GM03348 (cell line): ENCODE measurements around the gene SBF2.
"Not testable (repeated sequence)": the region's sequence is repeated elsewhere in the genome, so short reads cannot be mapped to it uniquely, and the experiment has no call there.

ENCODE experiments used
- DNase-seq: peaks from one replicate; pipeline ENCODE4 v3.0.0; 2012; ENCODE audit warnings: low spot score

SBF2 gene

GRCh38 chr11:10066441-10066840 lies 227.6 kb downstream of the SBF2 start:
- no peak for DNase-seq

GRCh38 chr11:10064828-10065227 lies 229.2 kb downstream of the SBF2 start:
- DNase-seq: no peak

GRCh38 chr11:10058356-10058755 lies 235.7 kb downstream of the SBF2 start:
- no peak for DNase-seq

GRCh38 chr11:10051868-10052586 lies 242.0 kb downstream of the SBF2 start:
- no peak for DNase-seq

- no peak for DNase-seq
Observed at GRCh38 chr11:10050561-10050960, 243.5 kb downstream of the SBF2 start.

GRCh38 chr11:10049756-10050155 lies 244.3 kb downstream of the SBF2 start:
- DNase-seq: no peak

- no peak for DNase-seq
Observed at GRCh38 chr11:10048350-10048749, 245.7 kb downstream of the SBF2 start.

GRCh38 chr11:10044618-10045017 lies 249.4 kb downstream of the SBF2 start:
- no peak for DNase-seq

- peak; percentile 29 for DNase-seq
Observed at GRCh38 chr11:10042699-10043098, 251.3 kb downstream of the SBF2 start.

GRCh38 chr11:10041748-10042446 lies 252.1 kb downstream of the SBF2 start:
- no peak for DNase-seq

GRCh38 chr11:10041332-10041731 lies 252.7 kb downstream of the SBF2 start:
- DNase-seq: no peak

- peak; percentile 44 for DNase-seq
Observed at GRCh38 chr11:10038521-10039302, 255.3 kb downstream of the SBF2 start.

GRCh38 chr11:10035932-10036331 lies 258.1 kb downstream of the SBF2 start:
- DNase-seq: not testable (repeated sequence)

GRCh38 chr11:10032935-10033334 lies 261.1 kb downstream of the SBF2 start:
- DNase-seq: peak; percentile 66

- DNase-seq: no peak
Observed at GRCh38 chr11:10030122-10030490, 263.9 kb downstream of the SBF2 start.

- DNase-seq: no peak
Observed at GRCh38 chr11:10029386-10030121, 264.5 kb downstream of the SBF2 start.

GRCh38 chr11:10026514-10026913 lies 267.5 kb downstream of the SBF2 start:
- peak; percentile 24 for DNase-seq

GRCh38 chr11:10023212-10023611 lies 270.8 kb downstream of the SBF2 start:
- no peak for DNase-seq

- DNase-seq: no peak
Observed at GRCh38 chr11:10022764-10023163, 271.3 kb downstream of the SBF2 start.

- no peak for DNase-seq
Observed at GRCh38 chr11:10021563-10021962, 272.5 kb downstream of the SBF2 start.

- no peak for DNase-seq
Observed at GRCh38 chr11:10019906-10020682, 273.9 kb downstream of the SBF2 start.
